K562 (cell line): ENCODE results near the gene SCLT1.

Experiments
- CREM ChIP-seq: IDR thresholded peaks from 2 replicates; pipeline ENCODE4 v1.6.1; 2014; ENCODE audit warnings: antibody characterized with exemption, low read depth
- PPARD ChIP-seq: fragments of 250-450 bp; sonication (Bioruptor Pico); IDR thresholded peaks from 2 replicates; pipeline ENCODE4 v1.8.0; 2022; ENCODE audit warnings: inconsistent platforms, mild to moderate bottlenecking, moderate library complexity
- SIN3A ChIP-seq, 2 experiments: fragments of 150-350 bp in 1 of 2; IDR thresholded peaks; 2 replicates each; pipeline ENCODE4 v1.6.1; 2011 to 2016; ENCODE audit warnings: borderline replicate concordance in 2 of 2, low read depth in 2 of 2, low read length in 2 of 2, mild to moderate bottlenecking in 2 of 2, moderate library complexity in 2 of 2; ENCODE audit not compliant: control insufficient read depth in 1 of 2
- SMAD3 ChIP-seq: fragments of 450-650 bp; formaldehyde crosslinking; conservative IDR thresholded peaks from 2 replicates; pipeline ENCODE4 v1.4.0; 2020; ENCODE audit warnings: mild to moderate bottlenecking
- SREBF2 ChIP-seq: sonication (generic); formaldehyde crosslinking; IDR thresholded peaks from 2 replicates; pipeline ENCODE4 v1.4.0; 2020; ENCODE audit warnings: mild to moderate bottlenecking, missing genetic modification reagents
- ZNF592 ChIP-seq: fragments of 450-650 bp; IDR thresholded peaks from 2 replicates; pipeline ENCODE4 v1.6.1; 2017; ENCODE audit warnings: antibody characterized with exemption, mild to moderate bottlenecking

- no peak for TF ChIP-seq PPARD (CRISPR knock-in tag)
- no peak for TF ChIP-seq CREM
- TF ChIP-seq SMAD3 (CRISPR knock-in tag), result no peak
- no peak for TF ChIP-seq ZNF592
- TF ChIP-seq SIN3A (IDR thresholded peaks at IDR 0.05; ENCODE audit: borderline replicate concordance in 2 of 2, control insufficient read depth in 1 of 2, low read depth in 2 of 2, low read length in 2 of 2), result no peak
- TF ChIP-seq SREBF2 (CRISPR knock-in tag), result no peak
These were observed 212.7 kb downstream of the SCLT1 start for GRCh38 chr4:128880662-128881061.
